ENCODE measurements around the gene WASHC4.

WASHC4 gene

DNA sequence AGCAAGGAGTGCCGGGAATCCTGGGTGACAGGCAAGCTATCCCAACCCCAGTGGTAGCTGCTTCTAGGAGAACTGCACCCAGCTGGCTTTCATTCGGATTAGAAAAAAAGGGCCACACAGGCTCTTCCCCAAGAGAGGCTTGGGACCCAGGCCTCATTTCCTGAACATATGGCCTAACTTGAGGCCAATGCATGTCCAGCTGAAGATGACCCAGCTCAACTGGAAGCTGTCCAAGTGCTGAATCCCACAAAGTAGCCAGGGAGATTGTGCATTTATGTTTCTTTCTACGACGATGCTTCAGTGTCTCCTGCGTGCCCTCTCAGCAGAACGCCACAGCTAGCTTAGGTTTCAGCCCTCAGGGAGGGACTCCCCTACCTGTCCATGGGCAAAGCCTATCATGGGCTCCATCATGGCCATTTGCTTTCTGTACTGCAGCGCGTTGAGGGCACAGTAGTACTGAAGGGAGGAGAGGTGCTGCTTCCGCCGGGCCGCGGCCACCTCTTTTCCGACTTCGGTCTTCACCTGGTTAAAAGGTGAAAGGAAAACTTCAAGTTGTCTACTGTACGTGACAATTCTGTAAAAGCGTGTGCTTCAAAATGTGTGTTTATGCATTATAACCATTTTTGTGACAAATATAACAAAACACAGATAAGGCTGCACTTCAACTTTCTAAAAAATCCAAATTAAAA, 99.3 kb downstream of the WASHC4 start:
- H3K79me2 ChIP-seq (ENCODE audit: control insufficient read depth, insufficient read depth, low read length), result no peaks in the 10 kb centered on the region
- no peak overlapping the region for H2BK15ac ChIP-seq (replicated peaks; ENCODE audit: low read depth)
- H2BK120ac ChIP-seq (ENCODE audit: low read depth, low read length), result no peak overlapping the region
- no peak overlapping the region for H2BK5ac ChIP-seq (ENCODE audit: low read length)
- H4K8ac ChIP-seq (ENCODE audit: low read depth, low read length), result no peak overlapping the region
- H2AK5ac ChIP-seq (ENCODE audit: low read length), result no peak overlapping the region
- H4K5ac ChIP-seq (ENCODE audit: low read length), result no peak overlapping the region
- no peak overlapping the region for H3K9ac ChIP-seq (ENCODE audit: low read length)
- H3K23ac ChIP-seq (ENCODE audit: low read length), result no peak overlapping the region
- no peaks in the 10 kb centered on the region for H3K79me1 ChIP-seq (ENCODE audit: low read length)
- no peak for DNase-seq
- no peaks in the 10 kb centered on the region for H3K27me3 ChIP-seq (ENCODE audit: insufficient read depth, low read length, poor library complexity)
- no peak overlapping the region for H3K4me3 ChIP-seq (ENCODE audit: low read length)
- no CpG with 5 or more reads among the region's 16 CpGs for WGBS (ENCODE audit: extremely low coverage, insufficient coverage, low lambda C conversion rate)
- H3K27ac ChIP-seq (ENCODE audit: low read depth, low read length), result no peak overlapping the region
- H3K4me1 ChIP-seq (ENCODE audit: control insufficient read depth, low read depth, low read length), result no peaks in the 10 kb centered on the region
- no peak overlapping the region for H3K4ac ChIP-seq (ENCODE audit: low read depth, low read length)
- peaks cover 7% of the 10 kb centered on the region for H3K36me3 ChIP-seq (ENCODE audit: control insufficient read depth, insufficient read depth, low read length)
- H3K18ac ChIP-seq (ENCODE audit: low read length), result no peak overlapping the region
- no peak overlapping the region for H3K56ac ChIP-seq (ENCODE audit: low read length)
- no peak overlapping the region for H3K4me2 ChIP-seq (ENCODE audit: low read length)

DNA sequence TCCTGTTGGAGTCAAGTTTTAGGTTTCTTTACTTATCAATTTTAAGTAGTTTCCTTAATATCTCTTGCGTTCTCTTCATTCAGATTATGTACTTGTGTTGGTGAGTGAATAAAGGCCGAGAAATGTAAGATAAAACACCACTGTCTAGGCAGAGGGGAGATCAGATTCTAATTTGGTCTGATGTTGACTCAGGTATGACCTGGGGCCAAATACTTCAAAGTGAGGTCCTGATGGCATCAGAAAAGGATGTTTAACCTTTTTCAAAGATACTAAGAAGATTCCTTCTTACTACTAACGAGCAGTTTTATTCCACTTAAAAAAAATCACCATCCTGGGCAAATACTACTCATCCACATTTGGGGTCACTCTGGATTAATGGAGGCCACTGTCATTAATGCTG, 101.6 kb downstream of the WASHC4 start:
- H2AK5ac ChIP-seq (ENCODE audit: low read length), result no peak overlapping the region
- H3K79me2 ChIP-seq (ENCODE audit: control insufficient read depth, insufficient read depth, low read length), result no peaks in the 10 kb centered on the region
- H2BK15ac ChIP-seq (replicated peaks; ENCODE audit: low read depth), result no peak overlapping the region
- H4K8ac ChIP-seq (ENCODE audit: low read depth, low read length), result no peak overlapping the region
- H3K23ac ChIP-seq (ENCODE audit: low read length), result no peak overlapping the region
- no peak overlapping the region for H3K4me3 ChIP-seq (ENCODE audit: low read length)
- H3K27me3 ChIP-seq (ENCODE audit: insufficient read depth, low read length, poor library complexity), result no peaks in the 10 kb centered on the region
- no peak overlapping the region for H2BK120ac ChIP-seq (ENCODE audit: low read depth, low read length)
- peaks cover 5% of the 10 kb centered on the region for H3K36me3 ChIP-seq (ENCODE audit: control insufficient read depth, insufficient read depth, low read length)
- H3K4ac ChIP-seq (ENCODE audit: low read depth, low read length), result no peak overlapping the region
- no peak for DNase-seq
- no peak overlapping the region for H2BK5ac ChIP-seq (ENCODE audit: low read length)
- no CpG with 5 or more reads among the region's 3 CpGs for WGBS (ENCODE audit: extremely low coverage, insufficient coverage, low lambda C conversion rate)
- H3K18ac ChIP-seq (ENCODE audit: low read length), result no peak overlapping the region
- H4K5ac ChIP-seq (ENCODE audit: low read length), result no peak overlapping the region
- H3K79me1 ChIP-seq (ENCODE audit: low read length), result no peaks in the 10 kb centered on the region
- no peak overlapping the region for H3K4me2 ChIP-seq (ENCODE audit: low read length)
- no peak overlapping the region for H3K56ac ChIP-seq (ENCODE audit: low read length)
- no peak overlapping the region for H3K9ac ChIP-seq (ENCODE audit: low read length)
- H3K27ac ChIP-seq (ENCODE audit: low read depth, low read length), result no peak overlapping the region
- H3K4me1 ChIP-seq (ENCODE audit: control insufficient read depth, low read depth, low read length), result no peaks in the 10 kb centered on the region

DNA sequence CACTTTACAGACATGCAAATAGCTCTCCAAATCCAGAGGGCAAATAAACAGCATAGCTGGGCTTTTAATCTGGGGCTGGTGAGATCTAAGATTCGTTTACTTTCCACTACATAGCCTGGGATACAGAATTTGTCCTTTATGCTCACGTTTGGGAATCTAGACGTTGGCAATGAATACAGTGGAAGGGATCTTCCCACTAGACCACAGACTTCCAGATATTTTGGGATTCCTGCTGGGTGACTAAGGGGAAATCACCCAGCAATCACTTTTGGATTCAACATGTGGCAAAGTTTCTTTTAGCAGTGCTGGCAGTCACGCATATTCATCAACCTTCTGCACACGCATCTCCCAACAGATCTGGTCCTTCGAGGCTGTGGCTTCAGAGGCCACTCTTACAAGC, 104.9 kb downstream of the WASHC4 start:
- no peak overlapping the region for H2BK15ac ChIP-seq (replicated peaks; ENCODE audit: low read depth)
- no peak overlapping the region for H2AK5ac ChIP-seq (ENCODE audit: low read length)
- no peak overlapping the region for H3K23ac ChIP-seq (ENCODE audit: low read length)
- H3K4me2 ChIP-seq (ENCODE audit: low read length), result no peak overlapping the region
- H3K79me1 ChIP-seq (ENCODE audit: low read length), result no peaks in the 10 kb centered on the region
- no peak overlapping the region for H3K9ac ChIP-seq (ENCODE audit: low read length)
- DNase-seq, result no peak
- no peak overlapping the region for H4K8ac ChIP-seq (ENCODE audit: low read depth, low read length)
- H3K4me3 ChIP-seq (ENCODE audit: low read length), result no peak overlapping the region
- no CpG with 5 or more reads among the region's 6 CpGs for WGBS (ENCODE audit: extremely low coverage, insufficient coverage, low lambda C conversion rate)
- no peaks in the 10 kb centered on the region for H3K79me2 ChIP-seq (ENCODE audit: control insufficient read depth, insufficient read depth, low read length)
- H3K36me3 ChIP-seq (ENCODE audit: control insufficient read depth, insufficient read depth, low read length), result no peaks in the 10 kb centered on the region
- H3K27me3 ChIP-seq (ENCODE audit: insufficient read depth, low read length, poor library complexity), result no peaks in the 10 kb centered on the region
- H4K5ac ChIP-seq (ENCODE audit: low read length), result no peak overlapping the region
- no peak overlapping the region for H3K56ac ChIP-seq (ENCODE audit: low read length)
- peaks cover 3% of the 10 kb centered on the region for H3K4me1 ChIP-seq (ENCODE audit: control insufficient read depth, low read depth, low read length)
- no peak overlapping the region for H2BK120ac ChIP-seq (ENCODE audit: low read depth, low read length)
- H3K4ac ChIP-seq (ENCODE audit: low read depth, low read length), result no peak overlapping the region
- H2BK5ac ChIP-seq (ENCODE audit: low read length), result no peak overlapping the region
- no peak overlapping the region for H3K27ac ChIP-seq (ENCODE audit: low read depth, low read length)
- no peak overlapping the region for H3K18ac ChIP-seq (ENCODE audit: low read length)

DNA sequence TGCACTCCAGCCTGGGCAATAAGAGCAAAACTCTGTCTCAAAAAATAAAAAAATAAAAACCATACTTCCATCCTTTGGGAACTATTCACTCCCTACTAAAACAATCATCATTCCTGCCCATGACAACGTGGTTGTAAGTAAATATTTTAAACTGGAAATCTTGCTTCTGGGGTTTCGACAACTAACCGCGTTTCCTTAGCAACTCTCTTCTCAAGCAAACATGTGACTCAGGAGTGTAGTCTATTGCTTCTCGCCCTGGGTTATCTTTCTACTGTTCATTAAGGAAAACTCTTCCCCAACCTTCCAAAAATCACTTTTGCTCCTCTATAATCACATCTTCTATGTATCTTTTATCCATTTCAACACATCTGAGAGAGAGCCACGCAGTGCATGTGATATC, 106.6 kb downstream of the WASHC4 start:
- H2AK5ac ChIP-seq (ENCODE audit: low read length), result no peak overlapping the region
- no peaks in the 10 kb centered on the region for H3K36me3 ChIP-seq (ENCODE audit: control insufficient read depth, insufficient read depth, low read length)

DNA sequence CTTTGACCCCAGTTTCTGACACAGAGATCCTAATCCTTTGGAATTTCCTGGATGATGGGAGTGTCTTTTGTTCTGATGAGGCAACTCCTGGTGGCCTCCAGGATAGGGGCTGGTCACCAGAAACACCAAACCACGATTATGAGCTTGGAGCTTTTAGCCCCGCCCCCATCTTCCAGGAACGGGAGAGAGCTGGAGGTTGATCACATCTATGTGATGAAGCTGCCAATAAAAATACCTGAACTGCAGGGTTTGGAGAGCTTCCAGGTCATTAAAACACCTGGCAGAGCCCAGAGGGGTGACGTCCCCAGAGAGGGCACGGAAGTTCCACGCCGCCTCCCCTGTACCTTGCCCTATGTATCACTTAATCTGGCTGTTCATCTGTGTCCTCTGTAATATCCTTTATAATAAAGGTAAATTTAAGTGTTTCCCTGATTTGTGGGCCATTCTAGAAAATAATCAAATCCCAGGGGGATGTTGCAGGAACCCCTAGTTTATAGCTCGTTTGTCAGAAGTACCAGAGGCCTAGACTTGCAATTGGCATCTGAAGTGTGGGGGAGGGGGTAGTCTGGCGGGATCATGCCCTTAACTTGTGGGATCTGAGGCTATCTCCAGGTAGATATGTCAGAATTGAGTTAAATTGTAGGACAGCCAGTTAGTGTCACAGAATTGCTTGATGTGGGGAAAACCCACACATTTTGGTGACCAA, 107.3 kb downstream of the WASHC4 start:
- Histone ChIP-seq H3K56ac (ENCODE audit: low read length) (no peak overlapping the region), H2AK5ac (ENCODE audit: low read length) (no peak overlapping the region), H4K5ac (ENCODE audit: low read length) (no peak overlapping the region), H3K4me2 (ENCODE audit: low read length) (no peak overlapping the region), H3K23ac (ENCODE audit: low read length) (no peak overlapping the region), H3K4ac (ENCODE audit: low read depth, low read length) (no peak overlapping the region), H4K8ac (ENCODE audit: low read depth, low read length) (no peak overlapping the region), H3K79me1 (ENCODE audit: low read length) (no peaks in the 10 kb centered on the region), H2BK5ac (ENCODE audit: low read length) (no peak overlapping the region), H3K4me1 (ENCODE audit: control insufficient read depth, low read depth, low read length) (peaks cover 3% of the 10 kb centered on the region), H3K18ac (ENCODE audit: low read length) (no peak overlapping the region), H3K27ac (ENCODE audit: low read depth, low read length) (no peak overlapping the region), H3K36me3 (ENCODE audit: control insufficient read depth, insufficient read depth, low read length) (no peaks in the 10 kb centered on the region), H3K9ac (ENCODE audit: low read length) (no peak overlapping the region), H3K4me3 (ENCODE audit: low read length) (no peak overlapping the region), H2BK120ac (ENCODE audit: low read depth, low read length) (no peak overlapping the region), H3K79me2 (ENCODE audit: control insufficient read depth, insufficient read depth, low read length) (no peaks in the 10 kb centered on the region), H2BK15ac (replicated peaks; ENCODE audit: low read depth) (no peak overlapping the region), H3K27me3 (ENCODE audit: insufficient read depth, low read length, poor library complexity) (no peaks in the 10 kb centered on the region)
- WGBS (ENCODE audit: extremely low coverage, insufficient coverage, low lambda C conversion rate), result no CpG with 5 or more reads among the region's 9 CpGs
- DNase-seq, result peak; percentile 57

More for the DNA sequence above, 106.6 kb downstream of the WASHC4 start:
- Histone ChIP-seq H3K27ac (ENCODE audit: low read depth, low read length) (no peak overlapping the region), H3K56ac (ENCODE audit: low read length) (no peak overlapping the region), H3K4me3 (ENCODE audit: low read length) (no peak overlapping the region), H3K4ac (ENCODE audit: low read depth, low read length) (no peak overlapping the region), H4K8ac (ENCODE audit: low read depth, low read length) (no peak overlapping the region), H3K27me3 (ENCODE audit: insufficient read depth, low read length, poor library complexity) (no peaks in the 10 kb centered on the region), H3K79me2 (ENCODE audit: control insufficient read depth, insufficient read depth, low read length) (no peaks in the 10 kb centered on the region), H3K18ac (ENCODE audit: low read length) (no peak overlapping the region), H3K23ac (ENCODE audit: low read length) (no peak overlapping the region), H2BK15ac (replicated peaks; ENCODE audit: low read depth) (no peak overlapping the region), H3K9ac (ENCODE audit: low read length) (no peak overlapping the region), H3K79me1 (ENCODE audit: low read length) (no peaks in the 10 kb centered on the region), H4K5ac (ENCODE audit: low read length) (no peak overlapping the region), H2BK5ac (ENCODE audit: low read length) (no peak overlapping the region), H2BK120ac (ENCODE audit: low read depth, low read length) (no peak overlapping the region), H3K4me2 (ENCODE audit: low read length) (no peak overlapping the region), H3K4me1 (ENCODE audit: control insufficient read depth, low read depth, low read length) (peaks cover 3% of the 10 kb centered on the region)
- no CpG with 5 or more reads among the region's 6 CpGs for WGBS (ENCODE audit: extremely low coverage, insufficient coverage, low lambda C conversion rate)
- no peak for DNase-seq

Data from mesendoderm (in vitro differentiated cells).